Germinal center (tissue), 1 donor: Measurements from ENCODE around the gene WWOX.
A peak's percentile ranks its signal among the peaks of the same experiment; 100 is the strongest.
"Not testable (repeated sequence)": the region's sequence is repeated elsewhere in the genome, so short reads cannot be mapped to it uniquely, and the experiment has no call there.

Experiments used
- DNase-seq: peaks from one replicate; pipeline ENCODE4 v3.0.0; 2012; ENCODE audit warnings: mixed read lengths, low spot score

WWOX gene

GRCh38 chr16:78099271-78100111, at the start of gene WWOX:
Gene WWOX (plus strand): TSS chr16:78099654.
- peak; percentile 94 for DNase-seq

GRCh38 chr16:78050734-78051400, 48.6 kb upstream of the WWOX start:
- DNase-seq = no peak

GRCh38 chr16:78057803-78058564, 41.5 kb upstream of the WWOX start:
- no peak for DNase-seq

- DNase-seq = not testable (repeated sequence)
Observed at GRCh38 chr16:78059806-78060205, 39.6 kb upstream of the WWOX start.

DNA sequence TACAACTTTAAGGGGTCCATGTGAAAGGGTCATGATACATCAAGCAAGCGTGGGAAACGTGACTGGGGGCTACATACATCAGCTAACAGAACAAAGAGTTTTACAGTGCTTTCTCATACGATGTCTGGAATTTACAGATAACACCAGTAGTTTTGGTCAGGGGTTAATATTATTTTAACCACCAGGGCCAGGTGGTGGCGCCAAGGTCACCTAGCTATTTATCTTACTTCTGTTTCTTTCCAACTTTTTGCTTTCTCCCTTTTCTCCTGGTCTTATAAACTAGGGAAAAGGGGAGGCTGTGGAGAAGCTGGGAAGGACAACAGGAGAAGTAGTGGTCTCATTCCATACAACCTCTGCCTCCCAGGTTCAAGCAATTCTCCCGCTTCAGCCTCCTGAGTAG, 39.2 kb upstream of the WWOX start:
- no peak for DNase-seq

DNA sequence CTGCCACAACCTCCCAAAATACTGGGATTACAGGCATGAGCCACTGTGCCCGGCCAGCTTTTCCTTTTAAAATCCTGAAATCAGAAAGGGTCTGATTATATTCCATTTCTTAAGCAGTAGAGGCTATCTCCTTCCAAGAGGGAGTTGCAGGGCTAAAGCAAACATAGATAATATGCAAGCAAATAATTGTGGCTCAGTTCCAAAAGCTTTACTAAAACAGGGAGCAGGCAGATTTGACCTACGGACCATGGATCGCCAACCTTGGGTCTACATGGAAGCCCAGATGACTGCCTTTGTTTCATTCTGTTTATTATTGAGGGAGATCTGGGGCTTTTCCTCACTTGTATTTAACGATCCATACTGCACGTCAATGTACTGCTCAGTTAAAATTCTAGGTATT, 38.6 kb upstream of the WWOX start:
- DNase-seq = no peak

DNA sequence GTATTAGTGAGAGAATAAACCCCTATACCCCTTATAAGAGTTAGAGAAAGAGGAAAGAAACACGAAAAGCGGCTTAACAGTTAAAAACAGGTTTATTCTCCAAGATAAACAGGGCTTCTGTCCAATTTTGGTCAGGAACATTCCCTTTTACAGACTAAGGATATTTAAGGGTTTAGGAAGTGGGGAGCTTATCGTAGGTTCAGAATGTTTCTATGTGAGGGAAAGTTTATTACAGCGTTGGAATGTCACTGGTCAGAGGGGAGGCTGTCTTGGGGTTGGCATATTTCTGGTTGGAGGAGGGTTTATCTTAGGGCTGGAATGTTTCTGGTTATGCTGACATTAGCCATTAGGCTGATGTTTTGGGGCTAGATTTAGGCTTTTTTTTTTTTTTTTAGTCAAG, 34.1 kb upstream of the WWOX start:
- no peak for DNase-seq

DNA sequence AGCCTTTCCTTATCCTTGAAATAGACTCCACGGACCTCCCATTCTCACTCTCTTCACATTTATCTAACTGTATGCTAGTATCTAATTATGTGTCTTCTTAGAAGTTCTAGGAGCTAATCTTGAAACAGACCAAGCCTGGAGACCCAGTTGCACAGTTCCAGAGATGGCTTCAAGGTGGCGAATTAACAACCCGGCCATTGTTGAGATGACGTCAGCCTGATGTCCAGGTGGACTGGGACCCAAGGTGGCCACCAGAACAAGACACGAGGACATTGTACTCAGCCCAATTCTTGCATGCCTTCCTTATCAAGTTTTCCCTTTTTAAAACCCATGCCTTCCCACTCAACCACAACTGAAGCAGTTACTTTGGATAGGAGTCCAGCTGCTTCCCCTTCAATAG, 29.5 kb upstream of the WWOX start:
- no peak for DNase-seq

DNA sequence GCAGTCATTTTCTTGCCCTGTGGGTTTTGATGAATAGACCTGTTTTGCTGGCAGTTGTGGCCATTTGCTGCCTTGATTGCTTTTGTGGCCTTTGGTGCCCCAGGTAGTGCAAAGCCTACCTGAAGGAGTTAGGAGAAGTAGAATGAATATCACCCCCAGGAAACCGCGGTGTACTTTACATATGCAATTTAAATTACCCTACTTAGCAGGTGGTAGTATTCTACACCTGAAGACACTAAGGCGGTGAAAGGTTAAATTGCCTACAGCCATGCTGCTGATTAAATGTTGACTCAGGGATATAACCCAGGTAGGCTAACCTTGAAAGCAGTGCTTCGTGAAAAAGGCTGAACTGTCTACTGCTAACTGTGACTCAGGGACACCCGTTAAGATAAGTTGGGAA, 27.2 kb upstream of the WWOX start:
- no peak for DNase-seq

DNA sequence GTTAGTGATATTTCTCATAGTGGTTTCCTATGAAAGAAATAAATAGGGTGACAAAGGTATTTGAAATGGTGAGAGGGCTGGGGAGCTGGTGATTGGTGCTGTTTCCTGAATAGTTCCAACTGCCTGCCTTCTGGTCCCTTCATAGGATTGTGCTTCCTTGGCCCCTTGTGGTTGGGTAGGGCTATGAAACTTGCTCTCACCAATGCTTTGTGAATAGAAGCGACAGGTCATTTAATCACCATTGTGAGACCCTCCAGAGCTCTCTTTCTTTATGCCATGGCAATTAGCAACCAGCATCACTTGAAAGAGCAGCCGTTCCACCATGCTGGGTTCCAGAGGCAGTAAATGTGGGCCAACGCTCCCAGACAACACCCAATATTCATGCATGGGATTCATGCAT, 23.7 kb upstream of the WWOX start:
- no peak for DNase-seq

DNA sequence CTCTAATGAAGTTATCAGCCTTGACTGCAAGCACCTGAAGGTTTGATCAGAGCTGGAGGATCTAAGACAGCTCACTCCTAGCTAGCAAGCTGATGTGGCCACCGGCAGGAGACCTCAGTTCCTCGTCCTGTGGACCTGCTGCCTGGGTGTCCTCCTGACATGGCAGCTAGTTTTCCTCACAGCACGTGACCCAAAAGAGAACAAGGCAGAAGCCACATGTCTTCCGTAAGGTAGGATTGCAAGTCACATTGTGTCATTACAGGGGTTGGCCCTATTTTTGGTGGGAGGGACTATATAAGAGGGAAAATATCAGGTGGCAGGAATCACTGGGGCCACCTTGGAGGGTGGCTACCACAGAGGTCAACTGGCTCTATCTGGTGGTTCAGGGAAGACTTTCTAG, 18.1 kb upstream of the WWOX start:
- DNase-seq = no peak

DNA sequence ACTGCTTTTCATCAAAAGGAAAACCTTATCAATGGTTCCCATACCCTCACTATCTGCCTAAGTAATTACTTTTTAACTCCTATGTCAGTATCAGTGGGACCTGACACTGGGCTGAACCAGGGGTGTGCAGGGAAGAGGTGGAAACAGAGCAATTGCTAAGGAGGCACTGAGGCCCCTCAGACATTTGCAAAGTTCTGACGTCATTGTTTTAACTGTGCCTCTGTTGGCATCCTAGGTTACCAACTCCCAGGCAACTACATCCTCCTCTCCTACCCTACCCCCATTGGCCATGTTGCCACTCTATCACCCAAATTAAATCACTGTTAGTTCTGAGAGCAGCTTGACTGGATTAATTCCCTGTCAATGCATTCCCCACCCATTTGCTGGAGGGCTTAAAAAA, 8.0 kb upstream of the WWOX start:
- no peak for DNase-seq

- no peak for DNase-seq
Observed at GRCh38 chr16:78092758-78093157, 6.7 kb upstream of the WWOX start.

DNA sequence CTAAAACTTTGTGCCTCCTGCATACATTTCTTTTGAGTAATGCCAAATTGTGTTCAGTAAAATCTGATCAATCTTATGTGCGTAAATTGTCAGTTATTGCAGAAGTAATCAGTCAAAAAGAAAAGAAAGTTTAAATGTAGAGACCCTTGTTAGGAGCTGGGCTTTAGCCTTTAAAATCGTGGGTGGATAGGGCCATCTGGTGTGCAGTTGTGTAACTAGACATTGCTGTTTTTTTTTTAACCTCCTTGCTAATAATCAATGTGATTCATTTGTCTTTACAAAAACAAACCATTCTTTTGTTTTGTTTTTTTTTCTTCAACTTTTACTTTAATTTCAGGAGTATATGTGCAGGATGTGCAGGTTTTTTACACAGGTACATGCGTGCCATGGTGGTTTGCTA, 5.3 kb upstream of the WWOX start:
- DNase-seq = no peak

- DNase-seq = no peak
Observed at GRCh38 chr16:78094998-78095397, 4.5 kb upstream of the WWOX start.

DNA sequence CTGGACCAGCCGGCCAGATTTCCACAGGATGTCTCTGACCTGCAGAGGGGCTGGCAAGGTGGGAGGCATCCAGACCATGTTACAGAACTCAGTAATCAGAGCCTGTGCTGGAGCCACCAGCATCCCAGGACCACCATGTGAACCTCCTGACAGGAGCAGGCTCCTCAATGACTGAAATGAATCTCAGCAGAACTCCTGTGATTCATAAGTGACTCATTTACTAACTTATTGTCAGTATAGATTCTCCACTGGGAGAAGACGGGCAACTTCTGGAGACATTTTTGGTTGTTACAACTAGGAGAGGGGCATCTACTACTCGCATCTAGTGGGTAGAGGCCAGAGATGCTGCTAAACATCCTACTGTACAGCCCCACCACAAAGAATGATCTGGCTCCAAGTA, 3.1 kb upstream of the WWOX start:
- DNase-seq = no peak

DNA sequence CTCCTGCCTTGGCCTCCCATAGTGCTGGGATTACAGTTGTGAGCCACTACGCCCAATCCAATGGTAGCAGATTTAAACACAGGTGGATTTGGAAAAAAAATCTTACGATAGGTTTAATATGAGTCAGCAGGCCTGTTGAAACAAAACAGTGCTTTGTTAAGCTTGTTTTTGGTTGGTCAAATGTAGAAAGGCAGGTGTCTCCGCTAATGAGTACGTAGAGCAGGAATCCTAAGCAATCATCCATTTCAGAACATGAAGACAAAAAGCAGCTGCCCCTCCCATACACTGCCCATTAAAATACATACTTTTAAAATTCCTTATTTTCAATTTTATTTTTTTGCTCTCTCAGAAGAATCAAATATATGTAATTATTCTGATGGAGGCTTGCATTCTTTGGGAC, 1.9 kb upstream of the WWOX start:
- no peak for DNase-seq

- DNase-seq = no peak
Observed at GRCh38 chr16:78098087-78098486, 1.4 kb upstream of the WWOX start.

DNA sequence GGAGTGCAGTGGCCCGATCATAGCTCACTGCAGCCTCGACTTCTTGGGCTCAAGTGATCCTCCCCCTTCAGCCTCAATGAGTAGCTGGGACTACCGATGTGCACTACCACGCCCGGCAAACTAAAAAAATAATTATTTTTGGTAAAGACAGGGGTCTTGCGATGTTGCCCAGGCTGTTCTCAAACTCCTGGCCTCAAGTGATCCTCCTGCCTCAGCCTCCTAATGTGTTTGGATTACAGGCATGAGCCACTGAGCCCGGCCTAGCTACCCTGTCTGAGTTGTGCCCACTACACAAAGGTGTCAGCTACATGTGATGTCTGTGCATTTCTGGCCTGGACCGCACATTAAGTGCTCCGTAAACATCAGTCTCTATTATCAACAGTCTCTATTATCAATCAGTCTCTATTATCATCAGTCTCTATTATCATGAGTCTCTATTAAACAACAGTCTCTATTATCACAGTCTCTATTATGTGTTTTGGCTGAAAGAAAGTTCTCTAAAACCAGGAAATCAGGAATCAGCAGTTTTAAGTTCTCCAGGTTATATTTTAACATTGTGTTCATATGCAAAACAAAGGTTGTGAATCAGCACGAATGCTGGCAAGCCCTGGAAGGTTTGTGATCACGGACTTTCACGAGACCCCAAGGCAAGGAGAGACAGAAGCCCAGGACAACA, 721 bp upstream of the WWOX start:
- no peak for DNase-seq

DNA sequence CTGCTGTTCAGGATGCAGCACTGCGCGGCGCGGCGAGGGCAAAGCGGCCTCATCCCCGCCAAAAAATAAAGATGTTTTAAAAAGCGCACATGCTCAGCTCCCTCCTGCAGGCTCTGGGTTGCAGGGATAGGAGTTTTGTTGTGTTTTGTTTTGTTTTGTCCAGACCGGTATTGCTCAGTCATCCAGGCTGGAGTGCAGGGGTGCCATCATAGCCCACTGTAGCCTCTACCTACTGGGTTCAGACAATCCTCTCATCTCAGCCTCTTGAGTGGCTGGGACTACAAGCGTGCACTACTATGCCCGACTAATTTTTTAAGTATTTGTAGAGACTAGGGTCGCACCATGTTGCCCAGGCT, 636 bp downstream of the WWOX start:
- no peak for DNase-seq

DNA sequence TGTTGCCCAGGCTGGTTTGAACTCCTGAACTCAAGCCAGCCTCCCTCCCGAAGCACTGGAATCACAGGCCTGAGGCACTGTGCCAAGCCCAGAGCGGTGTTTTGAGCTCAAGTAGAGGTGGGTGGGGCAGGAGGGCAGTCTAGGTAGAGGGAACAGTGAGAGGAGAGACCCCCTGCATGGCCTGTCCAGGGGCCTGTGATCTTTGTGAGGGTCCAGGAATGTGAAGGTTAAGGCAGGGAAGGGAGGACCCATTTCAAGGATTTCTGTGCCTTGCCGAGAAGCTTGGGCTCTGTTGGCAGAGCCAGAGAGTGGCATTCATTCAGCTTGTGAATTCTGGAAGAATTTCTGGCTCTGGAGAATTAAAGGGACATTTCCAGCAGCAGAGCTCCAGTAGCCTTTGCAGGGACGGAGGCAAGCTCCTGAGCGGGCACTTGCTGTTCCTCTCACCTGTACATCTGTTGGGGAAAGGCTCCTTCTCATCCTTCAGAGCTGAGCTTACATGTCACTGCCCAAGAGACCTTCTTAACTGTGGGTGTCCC, 2.7 kb downstream of the WWOX start:
- no peak for DNase-seq

- DNase-seq = no peak
Observed at GRCh38 chr16:78102865-78103264, 3.4 kb downstream of the WWOX start.
